H1 (cell line): ENCODE measurements around the gene TUBGCP6. TPM values are rescaled to one million over a fixed set of nuclear protein-coding genes. Genes with fewer than 3 reads are reported as not detected.

ENCODE experiments used
- CTCF ChIA-PET: fragments of 300-600 bp; sonication (Branson Sonifier 250); formaldehyde crosslinking; loops from one replicate; lab custom pipeline; 2021; ENCODE audit not compliant: partially characterized antibody; lab: Charles Lee
- POLR2A ChIA-PET: fragments of 300-600 bp; sonication (Branson Sonifier 250); formaldehyde crosslinking; loops from one replicate; lab custom pipeline; 2021; ENCODE audit warnings: inconsistent platforms; ENCODE audit not compliant: partially characterized antibody; lab: Charles Lee
- DNase-seq, 2 experiments: peaks; one replicate each; pipeline versions ENCODE4 v3.0.0 to v3.0.0-alpha.2; 2010 to 2022; ENCODE audit warnings: low spot score in 2 of 2, low read depth in 1 of 2, mixed read lengths in 1 of 2
- FAIRE-seq: peaks from 2 replicates; lab custom pipeline; 2011; peaks lifted over from hg19 to GRCh38; lab: Jason Lieb, UNC
- H2AFZ ChIP-seq: 2 replicates; pipeline ENCODE4 v1.8.1; 2012; ENCODE audit warnings: low read length, inconsistent platforms
- H2AK5ac ChIP-seq: 2 replicates; pipeline ENCODE4 v1.6.1; 2013; ENCODE audit warnings: low read depth, low read length
- H2BK120ac ChIP-seq: replicated peaks from 2 replicates; pipeline ENCODE3; 2013; ENCODE audit warnings: low read depth, low read length, inconsistent platforms
- H2BK12ac ChIP-seq: 2 replicates; pipeline ENCODE4 v1.6.1; 2013; ENCODE audit warnings: low read depth, low read length
- H2BK15ac ChIP-seq: 2 replicates; pipeline ENCODE4 v1.6.1; 2013; ENCODE audit warnings: low read length
- H2BK20ac ChIP-seq: 2 replicates; pipeline ENCODE4 v1.6.1; 2013; ENCODE audit warnings: low read length
- H2BK5ac ChIP-seq: 2 replicates; pipeline ENCODE4 v1.6.1; 2013; ENCODE audit warnings: low read depth, low read length
- H3K14ac ChIP-seq: 2 replicates; pipeline ENCODE4 v1.6.1; 2013; ENCODE audit warnings: inconsistent platforms; ENCODE audit not compliant: insufficient read length
- H3K18ac ChIP-seq: 2 replicates; pipeline ENCODE4 v1.6.1; 2013; ENCODE audit warnings: low read length; ENCODE audit errors: extremely low read depth
- H3K23ac ChIP-seq: 2 replicates; pipeline ENCODE4 v1.6.1; 2013; ENCODE audit warnings: inconsistent platforms; ENCODE audit not compliant: insufficient read length
- H3K23me2 ChIP-seq: 2 replicates; pipeline ENCODE4 v1.6.1; 2013; ENCODE audit warnings: low read depth, low read length
- H3K27ac ChIP-seq: 2 replicates; pipeline ENCODE4 v1.6.1; 2011; ENCODE audit warnings: low read depth, low read length, inconsistent platforms
- H3K27me3 ChIP-seq, 4 experiments: replicated peaks in 1 of 4; 1 replicate in 1 of 4; 2 replicates in 3 of 4; pipeline versions ENCODE4 v1.6.1 to v1.8.1; 2011 to 2013; ENCODE audit warnings: low read length in 3 of 4, mild to moderate bottlenecking in 3 of 4, inconsistent platforms in 2 of 4, mixed read lengths in 2 of 4, moderate library complexity in 1 of 4; ENCODE audit not compliant: control insufficient read depth in 3 of 4, insufficient read depth in 3 of 4; ENCODE audit errors: extremely low read depth in 1 of 4
- H3K36me3 ChIP-seq, 4 experiments: 2 replicates each; pipeline versions ENCODE4 v1.6.1 to v1.8.1; 2011 to 2013; ENCODE audit warnings: mild to moderate bottlenecking in 4 of 4, low read length in 3 of 4, moderate library complexity in 2 of 4, control low read depth in 1 of 4, inconsistent platforms in 1 of 4; ENCODE audit not compliant: insufficient read depth in 4 of 4, control insufficient read depth in 2 of 4
- H3K4ac ChIP-seq: replicated peaks from 2 replicates; pipeline ENCODE3; 2013; ENCODE audit warnings: low read length, low read depth, mixed read lengths, inconsistent platforms; ENCODE audit not compliant: insufficient read length
- H3K4me1 ChIP-seq, 4 experiments: replicated peaks in 1 of 4; 1 replicate in 1 of 4; 2 replicates in 3 of 4; pipeline versions ENCODE4 v1.6.1 to v1.8.1; 2011 to 2013; ENCODE audit warnings: low read length in 3 of 4, inconsistent platforms in 2 of 4, mixed read lengths in 1 of 4; ENCODE audit not compliant: insufficient read depth in 4 of 4, control insufficient read depth in 3 of 4
- H3K4me2 ChIP-seq, 2 experiments: 2 replicates each; pipeline versions ENCODE4 v1.6.1 to v1.8.1; 2011 to 2013; ENCODE audit warnings: low read depth in 2 of 2, low read length in 2 of 2, control low read depth in 1 of 2, inconsistent platforms in 1 of 2, mild to moderate bottlenecking in 1 of 2; ENCODE audit not compliant: insufficient read depth in 1 of 2
- H3K4me3 ChIP-seq, 4 experiments: fragments of 200-600, 300-600 bp in 1 of 4; sonication (generic), shearing (Covaris generic), sonication (Bioruptor Twin) in 1 of 4; 2 replicates each; pipeline versions ENCODE4 v1.5.1 to v1.8.1; 2011 to 2016; ENCODE audit warnings: low read length in 4 of 4, low read depth in 3 of 4, control low read depth in 2 of 4, inconsistent platforms in 2 of 4, mild to moderate bottlenecking in 2 of 4, mixed read lengths in 1 of 4, moderate library complexity in 1 of 4; ENCODE audit not compliant: insufficient read depth in 2 of 4; ENCODE audit errors: extremely low read depth in 1 of 4
- H3K56ac ChIP-seq: replicated peaks from 2 replicates; pipeline ENCODE3; 2013; ENCODE audit warnings: low read depth, mild to moderate bottlenecking, mixed read lengths, low read length, inconsistent platforms; ENCODE audit not compliant: insufficient read length
- H3K79me1 ChIP-seq: 2 replicates; pipeline ENCODE4 v1.6.1; 2013; ENCODE audit warnings: low read depth, low read length, control low read depth
- H3K79me2 ChIP-seq, 2 experiments: 2 replicates each; pipeline versions ENCODE4 v1.6.1 to v1.8.1; 2012 to 2013; ENCODE audit warnings: low read length in 2 of 2, mild to moderate bottlenecking in 2 of 2, inconsistent platforms in 1 of 2; ENCODE audit not compliant: insufficient read depth in 2 of 2, control insufficient read depth in 1 of 2
- H3K9ac ChIP-seq, 4 experiments: replicated peaks in 1 of 4; 1 replicate in 1 of 4; 2 replicates in 3 of 4; pipeline versions ENCODE4 v1.6.1 to v1.8.1; 2011 to 2013; ENCODE audit warnings: low read depth in 3 of 4, low read length in 3 of 4, control low read depth in 2 of 4, mild to moderate bottlenecking in 2 of 4, moderate library complexity in 2 of 4, inconsistent platforms in 1 of 4; ENCODE audit errors: extremely low read depth in 1 of 4
- H3K9me3 ChIP-seq, 2 experiments: 2 replicates each; pipeline versions ENCODE4 v1.6.1 to v1.8.1; 2012 to 2013; ENCODE audit warnings: mild to moderate bottlenecking in 2 of 2, moderate library complexity in 2 of 2, control low read depth in 1 of 2, inconsistent platforms in 1 of 2, low read depth in 1 of 2, low read length in 1 of 2, mixed read lengths in 1 of 2; ENCODE audit not compliant: insufficient read depth in 2 of 2
- H4K20me1 ChIP-seq, 2 experiments: replicated peaks in 1 of 2; 2 replicates each; pipeline versions ENCODE3 to v1.8.1; 2011 to 2013; ENCODE audit warnings: inconsistent platforms in 2 of 2, low read length in 2 of 2, mild to moderate bottlenecking in 1 of 2; ENCODE audit not compliant: insufficient read depth in 2 of 2, control insufficient read depth in 1 of 2
- H4K5ac ChIP-seq: 2 replicates; pipeline ENCODE4 v1.6.1; 2013; ENCODE audit warnings: low read length, low read depth, mixed read lengths, inconsistent platforms; ENCODE audit not compliant: insufficient read length
- H4K8ac ChIP-seq: 2 replicates; pipeline ENCODE4 v1.8.0; 2013; ENCODE audit warnings: mild to moderate bottlenecking, moderate library complexity, low read length, inconsistent platforms; ENCODE audit not compliant: insufficient read depth; ENCODE audit errors: extremely low read depth
- H4K91ac ChIP-seq: replicated peaks from 2 replicates; pipeline ENCODE3; 2013; ENCODE audit warnings: low read length, mixed read lengths, inconsistent platforms; ENCODE audit not compliant: insufficient read length
- CTCF ChIP-seq, 3 experiments: IDR thresholded peaks; 1 replicate in 2 of 3; 2 replicates in 1 of 3; pipeline versions ENCODE4 v1.5.1 to v1.6.1; 2011; ENCODE audit warnings: low read length in 3 of 3, mild to moderate bottlenecking in 3 of 3, inconsistent platforms in 2 of 3, low read depth in 1 of 3, moderate library complexity in 1 of 3; ENCODE audit not compliant: insufficient read depth in 1 of 3; ENCODE audit errors: control extremely low read depth in 1 of 3
- RAD21 ChIP-seq, 2 experiments: IDR thresholded peaks in 1 of 2; conservative IDR thresholded peaks in 1 of 2; 2 replicates each; pipeline ENCODE4 v1.6.1; 2011; ENCODE audit warnings: low read depth in 2 of 2, low read length in 2 of 2, improper control_type of control experiment in 1 of 2, inconsistent platforms in 1 of 2, mild to moderate bottlenecking in 1 of 2, moderate library complexity in 1 of 2
- SRF ChIP-seq: IDR thresholded peaks from 2 replicates; pipeline ENCODE4 v1.6.1; 2011; ENCODE audit warnings: mild to moderate bottlenecking, low read depth, low read length, moderate library complexity
- WGBS, 2 experiments: shearing (Covaris generic) in 1 of 2; methylation state at CpG; one replicate each; pipeline versions ENCODE4 v1.1.6 to v1.1.7; 2013 to 2015; ENCODE audit warnings: low lambda C conversion rate in 2 of 2, mixed read lengths in 2 of 2, inconsistent platforms in 1 of 2, low coverage in 1 of 2, missing lambda C conversion rate in 1 of 2; ENCODE audit not compliant: insufficient replicate concordance in 2 of 2, insufficient coverage in 1 of 2, insufficient read length in 1 of 2; ENCODE audit errors: extremely low coverage in 1 of 2, missing lambda C conversion rate in 1 of 2; 5-methylcytosine and 5-hydroxymethylcytosine counted together
- polyA plus RNA-seq, 7 experiments: library from polyadenylated mRNA; depleted of rRNA in 3 of 7; stranded (reverse) in 5 of 7; unstranded in 2 of 7; fragments of >200 nt in 5 of 7; fragments of 200-250 nt in 2 of 7; gene quantifications; 1 replicate in 5 of 7; 2 replicates in 1 of 7; 4 replicates in 1 of 7; pipeline versions ENCODE4 v1.2.1 to v1.2.3, GENCODE V29; 2011 to 2013; ENCODE audit warnings: missing spikeins in 2 of 7, mixed read lengths in 2 of 7
- total RNA-seq: library from RNA; stranded (reverse); fragmentation: NEBNext Ultra II Directional; extraction: Animal tissue kit (Norgen Biotek cat#: 25700); gene quantifications from 2 replicates; pipeline ENCODE4 v1.2.1, GENCODE V29; 2021

TUBGCP6 gene
- total and polyA plus RNA-seq, 2 of the 8 experiments (the other 6 are each of a cell fraction or from before 2014, with no cell fraction given) = 24.2 to 24.7 TPM

GRCh38 chr22:50221410-50222300 is 23.2 kb downstream of the TUBGCP6 start:
- H2BK15ac ChIP-seq = no peak overlapping the region
- H3K14ac ChIP-seq = no peak overlapping the region
- no peak overlapping the region for H2BK120ac ChIP-seq
- no peak overlapping the region for H3K9ac ChIP-seq
- no peak overlapping the region for H2BK12ac ChIP-seq
- peaks cover 5 to 38% (median 24%) of the 10 kb centered on the region in 4 experiments for H3K36me3 ChIP-seq
- no peak overlapping the region for H2AK5ac ChIP-seq
- ChIA-PET POLR2A (interaction anchor here (0.7 to 1.0 kb wide), 3 partner anchors 10 to 224 kb away, joined by 3 to 4 read pairs (median 3); no protein-coding TSS in a partner anchor), CTCF (interaction anchor here (0.6 to 9.2 kb wide), 8 partner anchors 9 to 244 kb away, joined by 3 to 77 read pairs (median 4); no protein-coding TSS in a partner anchor)
- no peak overlapping the region for H3K4ac ChIP-seq
- peaks cover 2% of the 10 kb centered on the region; the same call in 1 of the 2 replicates for H3K79me1 ChIP-seq
- no peak overlapping the region for H2BK5ac ChIP-seq
- H3K9me3 ChIP-seq = no peaks in the 10 kb centered on the region; a peak in 1 of 4 replicates
- H3K23me2 ChIP-seq = no peaks in the 10 kb centered on the region
- no peak overlapping the region for H4K5ac ChIP-seq
- 92% methylated on average over 19 of the region's 19 CpGs; no CpG with 5 or more reads in 1 of the 2 experiments for WGBS, 2 experiments
- H3K27me3 ChIP-seq = no peaks in the 10 kb centered on the region
- no peak overlapping the region for H3K23ac ChIP-seq
- no peak overlapping the region for H3K56ac ChIP-seq
- H3K4me1 ChIP-seq = peaks cover 0 to 11% (median 2%) of the 10 kb centered on the region in 4 experiments; a peak in 3 of 7 replicates
- peaks cover 7 to 31% of the 10 kb centered on the region in 2 experiments for H4K20me1 ChIP-seq
- H3K27ac ChIP-seq = no peak overlapping the region
- H3K4me2 ChIP-seq = no peak overlapping the region
- H3K18ac ChIP-seq = no peak overlapping the region
- no peaks in the 10 kb centered on the region for H3K79me2 ChIP-seq
- no peak overlapping the region for H4K8ac ChIP-seq
- H2AFZ ChIP-seq = no peak overlapping the region
- FAIRE-seq = no peak
- H4K91ac ChIP-seq = no peak overlapping the region
- H2BK20ac ChIP-seq = no peak overlapping the region
- TF ChIP-seq RAD21 (IDR thresholded peaks at IDR 0.05 in 1 of 2, conservative IDR thresholded peaks at IDR 0.05 in 1 of 2; ENCODE audit: low read depth in 2 of 2, low read length in 2 of 2) (peak; percentile 36 to 52), SRF (no peak), CTCF (IDR thresholded peaks at IDR 0.05; ENCODE audit: control extremely low read depth in 1 of 3, insufficient read depth in 1 of 3, low read depth in 1 of 3, low read length in 3 of 3) (peak; percentile 42 to 50 (median 42))
- DNase-seq = peak in 1 of 2 experiments; percentile 45
- no peak overlapping the region for H3K4me3 ChIP-seq
